ENCODE measurements around the gene PCMTD2.
"Not testable (repeated sequence)": the region's sequence is repeated elsewhere in the genome, so short reads cannot be mapped to it uniquely, and the experiment has no call there.

Gene PCMTD2

GRCh38 chr20:64303086-64303485 is 47.5 kb downstream of the PCMTD2 start:
- DNase-seq: not testable (repeated sequence)

DNA sequence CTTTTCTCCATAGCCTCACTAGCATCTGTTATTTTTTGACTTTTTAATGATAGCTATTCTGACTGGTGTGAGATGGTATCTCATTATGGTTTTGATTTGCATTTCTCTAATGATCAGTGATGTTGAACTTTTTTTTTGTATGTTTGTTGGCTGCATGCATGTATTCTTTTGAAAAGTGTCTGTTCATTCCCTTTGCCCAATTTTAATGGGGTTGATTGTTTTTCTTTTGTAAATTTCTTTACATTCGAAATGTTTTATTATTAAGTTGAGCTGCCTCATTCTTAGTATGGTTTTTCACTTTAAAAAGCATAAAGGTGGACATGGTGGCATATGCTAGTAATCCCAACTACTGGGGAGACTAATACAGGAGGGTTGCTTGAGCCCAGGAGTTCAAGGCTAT is 58.2 kb downstream of the PCMTD2 start:
- DNase-seq: not testable (repeated sequence)

GRCh38 chr20:64315381-64315780 is 59.8 kb downstream of the PCMTD2 start:
- DNase-seq: not testable (repeated sequence)

DNA sequence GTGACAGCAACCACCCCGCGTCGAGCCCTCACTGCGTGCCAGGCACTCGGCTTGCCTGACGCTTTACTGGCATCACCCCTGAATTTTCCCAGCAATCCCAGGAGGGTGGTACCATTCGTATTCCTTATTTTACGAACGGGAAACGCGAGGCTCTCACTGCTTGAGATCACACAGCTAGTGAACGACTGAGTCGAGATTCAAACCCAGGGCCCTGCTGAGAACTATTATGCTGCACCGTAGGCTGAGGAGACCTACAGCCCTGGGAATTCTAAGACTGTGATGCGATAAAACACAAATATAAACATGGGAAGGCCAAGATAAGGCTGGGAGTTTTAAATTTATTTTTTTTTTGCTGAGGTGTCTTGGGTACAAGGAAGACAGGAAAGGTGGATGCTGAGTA is 60.3 kb downstream of the PCMTD2 start:
- DNase-seq: not testable (repeated sequence)

DNA sequence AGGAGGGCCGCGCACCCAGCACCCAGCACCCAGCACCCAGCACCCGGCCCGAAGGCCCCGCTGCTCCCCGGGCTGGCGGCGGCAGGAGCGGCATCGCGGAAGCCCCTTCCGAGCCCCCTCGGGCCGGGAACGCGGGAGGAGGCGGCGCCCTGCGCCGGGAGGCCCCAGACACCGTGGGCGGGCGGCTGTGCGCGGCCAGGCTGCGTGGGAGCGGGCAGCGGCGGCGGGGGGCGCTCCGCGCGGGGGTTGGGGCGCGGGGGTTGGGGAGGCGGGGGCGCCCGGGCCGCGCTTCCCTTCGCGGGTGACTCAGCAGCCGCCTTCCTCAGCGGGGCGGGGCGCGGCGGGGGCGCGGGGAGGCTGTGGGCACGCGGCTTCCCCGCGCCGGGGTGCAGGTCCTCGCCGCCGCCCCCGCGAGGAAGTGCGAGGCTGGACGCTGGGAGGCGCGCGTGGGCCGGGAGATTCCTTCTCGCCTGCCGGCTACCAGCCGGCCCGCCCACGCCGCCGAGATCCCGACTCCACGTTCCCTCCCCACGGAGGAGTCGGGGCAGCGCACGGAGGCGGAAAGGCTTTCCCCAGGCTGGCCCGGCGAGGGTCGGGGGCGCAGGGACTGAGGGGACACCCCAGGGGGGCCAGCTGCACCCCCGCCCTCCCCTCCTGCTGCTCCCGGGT is 61.0 kb downstream of the PCMTD2 start:
- DNase-seq: not testable (repeated sequence)

DNA sequence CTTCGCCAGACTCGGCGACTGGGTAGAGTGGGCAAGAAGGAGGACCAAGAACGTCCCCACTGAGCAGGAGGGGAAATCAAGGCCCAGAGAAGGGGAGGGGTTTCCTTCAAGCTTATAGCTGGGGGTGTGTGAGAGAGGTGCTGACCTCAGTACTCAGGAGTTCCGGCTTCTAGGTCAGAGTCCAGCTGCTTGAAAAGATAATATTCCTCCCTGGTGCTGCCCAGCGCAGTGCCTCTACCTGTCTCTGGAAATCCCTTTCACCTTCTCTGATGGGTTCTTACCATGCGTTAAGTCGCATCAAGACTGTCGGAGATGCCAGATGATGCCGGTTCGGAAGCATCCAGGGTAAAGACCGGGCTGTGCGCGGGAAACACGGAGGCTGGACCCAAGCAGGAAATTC is 61.8 kb downstream of the PCMTD2 start:
- DNase-seq: not testable (repeated sequence)

DNA sequence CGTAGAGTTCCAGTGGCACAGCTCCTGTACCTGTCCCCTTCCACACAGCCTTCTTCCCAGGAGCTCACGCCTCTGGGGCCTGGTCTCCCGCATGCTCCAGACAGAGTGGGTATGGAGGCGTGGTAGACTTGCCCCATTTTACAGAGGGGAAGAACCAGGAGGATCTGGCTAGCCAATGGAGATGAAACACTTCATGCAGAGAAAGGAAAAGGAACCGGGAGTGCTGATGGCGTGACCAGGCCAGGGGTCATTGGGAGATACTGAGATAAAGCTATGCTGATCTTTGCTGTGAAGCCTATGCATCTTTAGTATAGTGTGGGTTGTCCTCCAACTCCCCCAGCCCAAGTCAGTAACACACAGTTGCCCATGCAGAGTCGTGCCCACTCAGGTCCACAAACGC is 62.5 kb downstream of the PCMTD2 start:
- DNase-seq: not testable (repeated sequence)

DNA sequence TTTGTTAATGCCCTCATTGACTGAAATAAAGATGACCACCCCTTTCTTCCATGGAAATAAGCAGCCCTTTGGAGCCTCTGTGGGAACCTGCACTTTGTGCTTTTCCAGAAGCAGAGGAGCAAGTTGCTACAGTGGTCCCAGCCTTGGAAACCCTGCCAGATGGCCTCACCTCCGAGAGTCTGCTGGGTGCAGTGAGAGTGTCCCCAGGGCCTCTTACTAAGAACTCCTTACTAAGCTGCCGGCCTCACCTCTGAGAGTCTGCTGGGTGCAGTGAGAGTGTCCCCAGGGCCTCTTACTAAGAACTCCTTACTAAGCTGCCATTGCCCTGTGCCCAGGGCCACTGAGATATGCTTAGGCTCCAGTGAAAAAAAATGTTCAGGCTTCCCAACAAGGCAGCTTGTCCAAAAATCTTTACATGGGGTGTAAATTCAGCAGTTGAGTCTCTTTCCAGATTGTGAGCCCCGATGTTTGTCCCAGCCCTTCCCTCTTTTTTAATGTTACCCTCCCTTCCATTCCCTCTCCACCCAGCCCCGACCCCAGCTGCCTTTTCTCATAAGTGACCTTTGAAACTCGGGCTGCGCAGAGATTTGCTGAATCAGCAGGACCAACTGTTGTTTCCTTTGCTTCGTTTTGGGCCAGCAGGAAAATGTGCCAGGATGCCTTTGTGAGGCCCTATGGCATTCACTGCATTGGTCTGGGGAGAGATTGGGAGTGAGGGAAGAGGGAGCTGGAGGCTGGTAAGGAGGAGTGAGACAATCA is 66.7 kb downstream of the PCMTD2 start:
- not testable (repeated sequence) for DNase-seq
